Measurements from ENCODE around the gene EP400.
"Not testable (repeated sequence)": the region's sequence is repeated elsewhere in the genome, so short reads cannot be mapped to it uniquely, and the experiment has no call there.

EP400 gene

DNA sequence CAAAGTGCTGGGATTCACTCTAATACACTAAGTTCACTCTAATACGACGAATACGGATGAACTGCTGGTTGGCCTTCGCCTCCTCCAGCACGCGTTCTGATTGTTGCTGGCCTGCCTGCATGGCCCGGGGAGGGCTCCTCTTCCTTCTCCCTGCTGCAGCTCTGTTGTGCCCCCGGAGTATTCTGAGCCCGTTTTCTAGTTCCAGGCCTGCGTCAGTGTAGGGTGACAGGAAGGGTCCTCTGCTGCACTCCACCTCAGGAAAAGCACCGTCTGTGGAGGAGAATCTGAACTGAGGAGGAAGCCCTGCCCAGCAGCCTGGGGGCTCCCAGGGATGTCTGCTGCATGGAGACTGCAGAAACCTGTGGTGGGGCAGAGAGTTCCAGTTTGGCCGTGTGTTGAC, 150.0 kb downstream of the EP400 start:
- no peak for DNase-seq (ENCODE audit: low read depth, low spot score)
- Histone ChIP-seq H3K4me3 (no peak overlapping the region), H3K27ac (no peak overlapping the region), H3K9ac (ENCODE audit: insufficient read length) (no peak overlapping the region), H3K36me3 (ENCODE audit: insufficient read depth, low read length) (0 out of 2 replicates have a peak, but pooled peaks cover 3% of the 10 kb centered on the region), H3K9me3 (ENCODE audit: low read depth, low read length) (no peaks in the 10 kb centered on the region)
- TF ChIP-seq FOXP2 (optimal IDR thresholded peaks at IDR 0.05; ENCODE audit: control extremely low read depth, extremely low read length, insufficient read depth) (no peak), EZH2 (IDR thresholded peaks at IDR 0.05) (no peak), POLR2AphosphoS5 (IDR thresholded peaks at IDR 0.05; ENCODE audit: borderline replicate concordance, low read depth, low read length) (no peak)

DNA sequence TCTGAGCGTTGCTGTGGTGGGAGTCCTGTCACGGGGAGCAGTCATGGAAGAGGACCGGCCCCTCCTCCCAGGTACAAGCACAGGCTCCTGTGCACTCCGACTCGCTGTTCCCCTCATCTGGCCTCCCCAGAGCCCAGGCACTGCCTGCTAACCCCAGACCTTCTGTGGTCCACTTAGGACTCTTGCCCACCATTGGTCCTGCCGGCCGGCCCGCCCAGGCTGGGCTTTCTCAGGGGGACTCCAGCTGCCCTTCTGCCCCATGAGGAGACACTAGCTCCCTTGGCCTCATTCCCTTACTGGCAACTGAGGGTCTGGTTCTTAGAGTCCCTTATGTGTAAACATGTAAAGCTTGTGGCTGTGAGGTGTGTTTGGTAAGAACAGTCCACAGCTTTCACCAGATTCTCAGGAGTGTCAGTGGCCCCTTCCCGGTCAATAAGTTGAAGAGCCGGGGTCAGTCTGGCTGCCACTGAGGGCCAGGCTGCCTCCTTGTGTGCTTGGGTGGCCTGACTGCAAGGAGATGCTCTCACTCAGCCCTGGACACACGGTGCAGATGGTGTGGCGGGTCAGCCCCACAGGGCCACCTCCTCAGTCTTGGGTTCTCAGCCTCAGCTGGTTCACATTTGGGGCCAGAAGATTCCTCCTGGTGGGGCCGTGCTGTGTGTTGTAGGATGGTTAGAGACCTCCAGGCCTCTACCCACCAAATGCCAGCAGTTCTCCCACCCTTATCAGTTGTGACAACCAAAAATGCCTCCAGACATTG, 150.7 kb downstream of the EP400 start:
- no peak for DNase-seq (ENCODE audit: low read depth, low spot score)
- no peak for TF ChIP-seq POLR2AphosphoS5 (IDR thresholded peaks at IDR 0.05; ENCODE audit: borderline replicate concordance, low read depth, low read length)
- TF ChIP-seq FOXP2 (optimal IDR thresholded peaks at IDR 0.05; ENCODE audit: control extremely low read depth, extremely low read length, insufficient read depth): no peak
- TF ChIP-seq EZH2 (IDR thresholded peaks at IDR 0.05): no peak
- no peak overlapping the region for H3K4me3 ChIP-seq
- H3K36me3 ChIP-seq (ENCODE audit: insufficient read depth, low read length): peaks cover 3% of the 10 kb centered on the region; the same call in 1 of the 2 replicates
- H3K9me3 ChIP-seq (ENCODE audit: low read depth, low read length): no peaks in the 10 kb centered on the region
- H3K27ac ChIP-seq: no peak overlapping the region
- H3K9ac ChIP-seq (ENCODE audit: insufficient read length): no peak overlapping the region

DNA sequence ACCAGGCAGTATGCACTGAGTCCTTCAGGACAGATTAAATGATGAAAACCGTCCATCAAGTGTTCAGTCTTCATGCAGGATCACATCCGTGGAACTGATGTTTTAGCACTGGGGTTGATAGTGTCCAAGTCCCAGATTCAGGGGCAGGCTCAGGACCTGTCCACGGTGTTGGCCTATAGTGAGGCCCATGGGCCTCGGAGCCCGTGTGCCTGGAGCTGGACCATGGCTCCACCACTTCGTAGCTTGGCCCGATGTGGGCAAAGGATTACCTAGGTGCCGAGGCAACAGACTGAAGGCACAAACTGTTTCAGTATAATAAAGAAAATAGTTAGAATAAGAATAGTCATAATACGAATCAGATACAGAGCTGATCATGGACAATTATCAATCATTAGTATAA, 152.6 kb downstream of the EP400 start:
- H3K4me3 ChIP-seq: no peak overlapping the region
- H3K36me3 ChIP-seq (ENCODE audit: insufficient read depth, low read length): no peaks in the 10 kb centered on the region; the same call in 1 of the 2 replicates
- no peak for DNase-seq (ENCODE audit: low read depth, low spot score)
- no peak overlapping the region for H3K9ac ChIP-seq (ENCODE audit: insufficient read length)
- H3K27ac ChIP-seq: no peak overlapping the region
- TF ChIP-seq FOXP2 (optimal IDR thresholded peaks at IDR 0.05; ENCODE audit: control extremely low read depth, extremely low read length, insufficient read depth) (no peak), POLR2AphosphoS5 (IDR thresholded peaks at IDR 0.05; ENCODE audit: borderline replicate concordance, low read depth, low read length) (no peak), EZH2 (IDR thresholded peaks at IDR 0.05) (no peak)
- no peaks in the 10 kb centered on the region for H3K9me3 ChIP-seq (ENCODE audit: low read depth, low read length)

DNA sequence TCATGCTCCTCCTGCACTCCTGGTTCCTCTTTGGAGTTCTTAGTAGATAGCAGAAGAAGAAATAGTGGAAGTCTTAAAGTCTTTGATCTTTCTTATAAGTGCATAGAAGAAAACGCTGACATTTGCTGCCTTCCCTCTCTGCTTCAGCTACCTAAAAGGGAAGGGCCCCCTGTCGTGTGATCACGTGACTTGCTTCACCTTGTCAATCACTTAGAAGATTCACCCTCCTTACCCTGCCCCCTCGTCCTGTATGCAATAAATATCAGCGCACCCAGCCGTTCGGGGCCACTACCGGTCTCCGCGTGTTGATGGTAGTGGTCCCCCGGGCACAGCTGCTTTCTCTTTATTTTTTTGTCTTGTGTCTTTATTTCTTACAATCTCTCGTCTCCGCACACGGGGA, 153.3 kb downstream of the EP400 start:
- H3K4me3 ChIP-seq; H3K36me3 ChIP-seq (ENCODE audit: insufficient read depth, low read length); H3K9ac ChIP-seq (ENCODE audit: insufficient read length); H3K9me3 ChIP-seq (ENCODE audit: low read depth, low read length); H3K27ac ChIP-seq; DNase-seq (ENCODE audit: low read depth, low spot score): not testable (repeated sequence)

DNA sequence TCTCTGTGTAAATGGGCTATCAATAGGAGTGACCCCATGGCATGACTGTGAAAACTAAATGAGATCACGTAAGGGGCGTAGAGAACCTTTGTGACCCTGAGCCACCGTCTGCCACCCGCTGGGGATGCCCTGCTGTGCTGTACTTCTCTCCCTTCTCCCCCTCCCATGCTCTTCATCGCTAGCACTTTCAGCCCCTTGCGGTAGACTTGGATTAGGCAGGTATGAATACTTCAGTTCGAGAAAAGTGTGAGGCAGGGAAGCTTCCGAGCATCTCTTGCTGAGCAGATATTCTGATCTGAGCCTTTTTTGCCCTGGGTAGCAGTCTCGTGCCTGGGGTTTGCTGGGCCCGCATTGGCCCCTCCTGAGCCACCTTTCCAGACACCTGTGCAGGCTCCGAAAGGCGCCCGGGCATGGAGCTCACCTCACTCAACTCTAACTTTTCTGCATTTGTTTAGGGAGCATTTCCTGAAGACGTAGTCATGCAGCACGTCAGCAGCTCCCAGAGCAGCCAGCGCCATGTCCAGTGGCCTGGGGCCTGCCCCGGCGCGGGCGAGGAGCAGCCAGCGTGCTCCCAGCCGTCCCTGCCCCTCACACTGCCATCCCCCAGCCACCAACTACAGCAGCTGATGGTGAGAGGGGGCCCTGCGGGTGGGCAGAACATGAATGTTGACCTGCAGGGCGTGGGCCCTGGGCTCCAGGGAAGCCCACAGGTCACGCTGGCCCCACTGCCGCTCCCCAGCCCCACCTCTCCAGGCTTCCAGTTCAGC, 154.0 kb downstream of the EP400 start:
- DNase-seq (ENCODE audit: low read depth, low spot score): no peak
- H3K4me3 ChIP-seq: no peak overlapping the region
- no peaks in the 10 kb centered on the region; the same call in 1 of the 2 replicates for H3K36me3 ChIP-seq (ENCODE audit: insufficient read depth, low read length)
- no peak overlapping the region for H3K27ac ChIP-seq
- no peak overlapping the region for H3K9ac ChIP-seq (ENCODE audit: insufficient read length)
- no peaks in the 10 kb centered on the region for H3K9me3 ChIP-seq (ENCODE audit: low read depth, low read length)
- TF ChIP-seq EZH2 (IDR thresholded peaks at IDR 0.05) (no peak), FOXP2 (optimal IDR thresholded peaks at IDR 0.05; ENCODE audit: control extremely low read depth, extremely low read length, insufficient read depth) (no peak), POLR2AphosphoS5 (IDR thresholded peaks at IDR 0.05; ENCODE audit: borderline replicate concordance, low read depth, low read length) (no peak)

DNA sequence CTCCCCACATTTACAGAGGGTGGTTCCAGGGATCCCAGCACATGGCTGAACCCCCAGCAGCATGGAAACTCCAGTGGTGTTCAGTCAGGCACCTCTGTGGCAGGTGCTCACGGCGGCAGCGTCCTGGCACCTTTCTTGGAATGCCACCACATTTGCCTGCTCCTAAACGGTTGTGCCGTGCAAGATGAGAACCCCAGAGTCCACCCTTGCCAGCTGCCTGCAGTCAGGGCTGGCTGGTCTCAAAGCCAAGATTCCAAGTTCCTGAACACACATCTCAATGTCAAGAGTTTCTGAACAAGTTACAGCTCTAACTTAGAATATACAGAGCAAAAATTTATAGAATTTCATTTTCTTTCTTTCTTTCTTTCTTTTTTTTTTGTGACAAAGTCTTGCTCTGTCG, 155.7 kb downstream of the EP400 start:
- Histone ChIP-seq H3K36me3 (ENCODE audit: insufficient read depth, low read length) (no peaks in the 10 kb centered on the region; the same call in 1 of the 2 replicates), H3K27ac (no peak overlapping the region), H3K9ac (ENCODE audit: insufficient read length) (no peak overlapping the region), H3K9me3 (ENCODE audit: low read depth, low read length) (no peaks in the 10 kb centered on the region), H3K4me3 (no peak overlapping the region)
- TF ChIP-seq POLR2AphosphoS5 (IDR thresholded peaks at IDR 0.05; ENCODE audit: borderline replicate concordance, low read depth, low read length) (no peak), FOXP2 (optimal IDR thresholded peaks at IDR 0.05; ENCODE audit: control extremely low read depth, extremely low read length, insufficient read depth) (no peak), EZH2 (IDR thresholded peaks at IDR 0.05) (no peak)
- no peak for DNase-seq (ENCODE audit: low read depth, low spot score)

DNA sequence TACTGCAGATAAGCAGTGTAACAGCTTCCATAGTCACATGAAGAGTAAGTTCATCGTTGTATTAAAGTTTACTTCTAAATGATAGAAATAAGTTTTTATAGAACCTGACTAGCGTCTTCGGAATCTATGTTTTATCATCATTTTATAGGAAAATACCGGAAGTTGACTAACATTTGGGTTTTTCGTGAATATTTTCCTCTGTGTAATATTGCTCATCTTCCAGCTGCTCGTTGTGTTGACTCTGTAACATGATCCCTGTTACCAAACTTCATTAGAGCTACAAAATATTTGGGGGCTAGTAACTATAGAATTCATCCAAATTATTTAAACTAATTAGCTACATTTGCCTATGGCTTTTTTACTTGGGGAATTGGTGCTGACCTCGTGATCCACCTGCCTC, 157.2 kb downstream of the EP400 start:
- Histone ChIP-seq H3K36me3 (ENCODE audit: insufficient read depth, low read length) (no peaks in the 10 kb centered on the region; the same call in 1 of the 2 replicates), H3K4me3 (no peak overlapping the region), H3K9ac (ENCODE audit: insufficient read length) (no peak overlapping the region), H3K27ac (no peak overlapping the region), H3K9me3 (ENCODE audit: low read depth, low read length) (no peaks in the 10 kb centered on the region)
- no peak for TF ChIP-seq POLR2AphosphoS5 (IDR thresholded peaks at IDR 0.05; ENCODE audit: borderline replicate concordance, low read depth, low read length)
- TF ChIP-seq FOXP2 (optimal IDR thresholded peaks at IDR 0.05; ENCODE audit: control extremely low read depth, extremely low read length, insufficient read depth): no peak
- TF ChIP-seq EZH2 (IDR thresholded peaks at IDR 0.05): no peak
- DNase-seq (ENCODE audit: low read depth, low spot score): no peak

DNA sequence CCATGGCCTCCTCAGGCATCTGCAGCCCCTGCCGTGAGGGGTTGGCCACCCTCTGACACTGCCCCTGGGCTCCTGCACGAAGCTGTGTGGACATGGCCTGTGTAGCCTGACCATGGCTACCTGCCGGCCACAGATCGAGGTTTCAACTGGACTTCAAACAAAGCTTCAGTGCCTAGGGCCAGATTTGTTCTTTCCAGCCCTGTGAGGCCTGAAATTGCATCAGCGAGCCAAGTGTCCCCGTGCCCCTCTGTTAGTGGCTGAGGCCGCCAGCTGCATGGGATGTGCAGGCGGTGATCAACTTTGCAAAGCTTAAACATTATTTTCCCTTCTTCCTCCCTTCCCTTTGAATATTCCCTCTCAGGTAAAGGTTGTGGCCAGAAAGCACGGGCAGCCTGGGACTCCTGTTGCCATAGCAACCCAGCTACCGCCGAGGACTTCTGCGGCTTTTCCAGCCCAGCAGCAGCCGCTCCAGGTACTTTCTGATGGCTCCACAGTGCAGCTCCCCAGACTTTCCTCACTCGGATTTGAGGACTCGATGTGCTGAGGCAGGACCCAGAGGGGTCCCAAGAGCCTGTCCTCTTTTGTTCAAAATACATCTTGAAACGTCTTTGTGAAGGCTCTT, 158.6 kb downstream of the EP400 start:
- H3K27ac ChIP-seq: no peak overlapping the region
- H3K9ac ChIP-seq (ENCODE audit: insufficient read length): no peak overlapping the region
- no peaks in the 10 kb centered on the region for H3K9me3 ChIP-seq (ENCODE audit: low read depth, low read length)
- TF ChIP-seq FOXP2 (optimal IDR thresholded peaks at IDR 0.05; ENCODE audit: control extremely low read depth, extremely low read length, insufficient read depth): no peak
- TF ChIP-seq EZH2 (IDR thresholded peaks at IDR 0.05): no peak
- TF ChIP-seq POLR2AphosphoS5 (IDR thresholded peaks at IDR 0.05; ENCODE audit: borderline replicate concordance, low read depth, low read length): no peak
- no peaks in the 10 kb centered on the region; the same call in 1 of the 2 replicates for H3K36me3 ChIP-seq (ENCODE audit: insufficient read depth, low read length)
- no peak for DNase-seq (ENCODE audit: low read depth, low spot score)
- no peak overlapping the region for H3K4me3 ChIP-seq

Measured in SK-N-MC (cell line).